NB4 (cell line): ENCODE data around the gene THEMIS.

ENCODE experiments used
- CTCF ChIP-seq: IDR thresholded peaks from one replicate; pipeline ENCODE4 v1.5.1; 2012; ENCODE audit warnings: low read depth, low read length
- MAX ChIP-seq: IDR thresholded peaks from 2 replicates; pipeline ENCODE4 v1.6.1; 2011; ENCODE audit warnings: low read depth, low read length
- MYC ChIP-seq: IDR thresholded peaks from 2 replicates; pipeline ENCODE4 v1.6.1; 2011; ENCODE audit warnings: low read depth, low read length
- POLR2A ChIP-seq: IDR thresholded peaks from 2 replicates; pipeline ENCODE4 v1.6.1; 2011; ENCODE audit warnings: mild to moderate bottlenecking; ENCODE audit not compliant: insufficient read length; ENCODE audit errors: extremely low read depth

- no peak for TF ChIP-seq CTCF
- TF ChIP-seq POLR2A = no peak
- TF ChIP-seq MAX = no peak
- no peak for TF ChIP-seq MYC
Measured at GRCh38 chr6:127725821-127726220, 175.0 kb downstream of the THEMIS start.
